GM18526 (cell line): ENCODE data around the gene PRRC2C.

Experiments
- POLR2A ChIP-seq: IDR thresholded peaks from 3 replicates; pipeline ENCODE4 v1.6.1; 2011; ENCODE audit not compliant: insufficient read length; ENCODE audit errors: extremely low read depth

PRRC2C gene

DNA sequence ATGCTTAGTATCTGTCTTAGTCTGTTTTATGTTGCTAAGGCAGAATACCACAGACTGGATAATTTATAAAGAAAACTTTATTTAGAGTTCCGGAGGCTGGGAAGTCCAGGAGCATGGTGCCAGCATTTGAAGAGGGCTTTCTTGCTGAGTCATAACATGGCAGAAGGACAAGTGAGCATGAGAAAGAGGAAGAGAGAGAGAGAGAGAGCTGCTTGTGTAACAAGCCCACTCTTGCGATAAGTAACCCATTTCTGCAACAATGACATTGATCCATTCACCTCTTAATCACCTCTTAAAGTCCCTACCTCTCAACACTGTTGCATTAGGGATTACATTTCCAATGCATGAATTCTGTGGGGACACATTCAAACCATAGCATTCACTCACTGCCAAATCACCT is 125.1 kb downstream of the PRRC2C start:
- no peak for TF ChIP-seq POLR2A

DNA sequence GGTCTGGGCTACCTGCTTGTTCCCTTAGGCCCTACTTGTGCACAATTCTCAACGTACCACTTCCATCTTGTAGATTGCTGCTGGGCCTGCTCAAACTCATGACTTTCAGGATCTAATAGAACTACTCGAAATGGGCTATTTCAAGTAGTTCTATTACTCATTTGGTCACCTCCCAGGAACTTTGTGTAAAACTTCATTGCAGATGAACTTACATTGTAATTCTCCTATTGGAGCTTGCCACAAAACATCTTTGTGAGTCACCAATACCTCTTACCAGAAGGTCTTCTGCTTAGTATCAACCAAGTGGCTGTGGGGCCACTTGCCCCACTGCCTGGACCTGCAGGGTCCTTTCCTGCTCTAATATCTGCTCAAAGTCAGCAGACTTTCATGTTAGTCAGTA is 126.0 kb downstream of the PRRC2C start:
- TF ChIP-seq POLR2A, result no peak

DNA sequence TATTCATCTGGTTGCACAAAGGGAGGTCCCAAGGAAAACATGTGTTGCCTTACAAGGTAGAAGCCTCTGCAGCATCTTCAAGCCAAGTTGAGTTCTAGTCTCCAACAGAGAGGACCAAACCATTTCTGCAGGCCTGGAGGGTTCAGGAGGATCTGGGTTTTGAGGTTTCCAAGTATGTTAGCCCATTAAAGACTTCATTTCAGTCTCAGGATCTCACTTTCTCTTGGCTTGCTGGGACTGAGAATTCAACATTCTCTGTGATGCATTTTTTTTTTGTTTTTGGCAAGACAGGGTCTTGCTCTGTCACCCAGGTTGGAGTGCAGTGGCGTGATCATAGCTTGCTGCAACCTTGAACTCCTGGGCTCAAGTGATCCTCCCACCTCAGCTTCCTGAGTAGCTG is 128.0 kb downstream of the PRRC2C start:
- no peak for TF ChIP-seq POLR2A

DNA sequence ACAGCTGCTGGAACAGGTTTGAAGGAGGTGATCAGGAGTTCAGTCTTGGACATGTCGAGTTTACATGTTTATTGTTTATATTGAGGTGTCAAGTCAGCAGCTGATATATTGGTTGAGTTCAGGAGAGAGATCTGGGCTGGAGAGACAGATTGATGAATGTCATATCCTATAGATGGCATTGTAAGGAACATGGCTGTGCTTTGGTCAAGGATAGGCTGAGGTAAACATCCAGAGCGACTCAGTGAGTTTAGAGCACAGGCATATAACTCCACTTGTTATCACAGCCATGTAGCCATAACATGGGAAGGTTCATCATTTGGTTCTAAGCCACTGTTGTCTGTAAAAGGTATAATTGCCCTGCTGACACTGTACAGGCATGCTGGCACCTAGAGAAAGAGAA is 131.3 kb downstream of the PRRC2C start:
- TF ChIP-seq POLR2A, result no peak

DNA sequence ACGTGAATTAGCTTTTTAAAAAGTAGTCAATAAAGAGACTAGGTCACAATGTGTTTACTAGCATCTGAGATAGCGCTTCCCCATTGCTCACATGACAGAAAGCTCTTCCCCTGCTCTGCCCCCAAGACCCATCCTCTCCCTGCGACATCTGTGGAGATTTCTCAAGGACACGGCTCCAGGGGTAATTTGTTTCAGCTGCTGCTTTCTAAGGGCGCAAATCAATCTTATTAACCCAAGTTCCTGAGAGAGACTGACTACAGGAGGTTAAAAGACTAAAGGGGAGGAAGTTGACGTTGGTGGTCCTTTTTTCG is 136.8 kb downstream of the PRRC2C start, which contains the start of gene MYOCOS:
TSS of gene MYOCOS (plus strand) at position 92 of the 311 bp plus-strand sequence. CDS start 1,641 bp downstream, outside the sequence.
- TF ChIP-seq POLR2A, result no peak

DNA sequence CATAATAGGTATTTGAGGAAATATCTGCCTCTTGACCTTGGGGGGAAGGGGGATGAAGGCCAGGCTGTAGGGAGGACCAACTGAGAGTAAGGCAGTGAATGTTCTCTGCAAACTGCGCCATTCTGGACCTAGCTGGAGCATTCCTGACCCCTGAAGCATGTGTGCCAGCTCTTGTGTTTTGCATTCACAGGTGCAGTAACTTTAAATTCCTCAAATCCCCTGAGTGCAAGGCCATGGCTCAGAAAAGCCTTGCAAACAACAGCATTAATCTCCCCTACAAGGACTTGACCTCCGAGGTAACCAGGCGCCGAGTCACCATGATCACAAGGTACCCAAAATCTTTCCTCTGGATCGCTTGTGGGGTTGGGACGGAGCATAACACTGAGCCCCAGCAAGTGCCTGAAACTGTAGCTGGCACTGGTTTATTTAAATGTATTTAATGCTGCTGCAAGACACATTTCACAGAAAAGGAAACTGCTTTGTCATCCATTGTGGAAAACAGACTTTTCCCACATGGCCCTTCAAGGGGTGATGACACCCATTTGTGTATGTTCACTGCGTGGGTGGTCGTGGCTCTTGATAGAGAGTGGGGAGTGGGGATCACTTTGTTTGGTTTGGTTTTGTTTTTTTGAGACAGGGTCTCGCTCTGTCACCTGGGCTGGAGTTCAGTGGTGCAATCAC is 138.5 kb downstream of the PRRC2C start:
- TF ChIP-seq POLR2A, result no peak

DNA sequence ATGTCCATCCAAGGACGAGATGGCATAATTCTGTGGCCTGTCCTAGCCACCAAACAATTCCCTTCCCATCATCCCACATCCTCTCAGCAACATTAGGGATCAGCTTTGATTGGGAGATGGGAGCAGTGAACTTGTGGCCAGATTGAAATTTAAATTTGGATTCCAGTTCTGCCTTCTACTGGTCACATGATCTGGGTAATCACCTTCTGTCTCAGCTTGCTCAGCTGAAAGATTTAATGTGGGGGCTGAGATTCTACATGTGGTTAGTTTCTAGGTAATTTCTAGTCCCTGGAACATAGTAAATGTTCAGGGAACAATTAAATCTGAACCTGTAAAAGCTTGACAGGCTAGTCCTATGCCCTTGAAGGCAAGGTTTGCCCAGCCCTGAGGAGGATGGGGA is 139.9 kb downstream of the PRRC2C start:
- TF ChIP-seq POLR2A, result no peak

DNA sequence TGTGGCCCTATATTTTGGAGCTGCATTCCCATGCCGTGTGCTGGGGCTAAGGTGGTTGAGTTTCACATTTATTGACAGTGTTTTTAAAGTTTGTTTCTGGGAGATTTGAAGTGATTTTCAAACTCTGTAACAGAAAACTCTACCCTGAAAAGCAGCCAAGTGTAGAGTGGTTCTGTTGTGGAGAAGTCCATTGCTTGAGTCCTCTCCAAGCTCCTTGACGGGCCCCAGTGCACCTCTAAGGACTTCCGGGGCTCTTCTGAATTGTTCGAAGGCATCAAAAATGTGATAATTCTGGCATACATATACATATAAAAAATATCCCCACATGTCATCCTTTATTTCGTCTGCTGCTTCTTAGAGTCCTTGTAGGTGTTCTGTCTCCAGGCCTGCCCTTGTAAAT is 141.7 kb downstream of the PRRC2C start:
- TF ChIP-seq POLR2A, result no peak

DNA sequence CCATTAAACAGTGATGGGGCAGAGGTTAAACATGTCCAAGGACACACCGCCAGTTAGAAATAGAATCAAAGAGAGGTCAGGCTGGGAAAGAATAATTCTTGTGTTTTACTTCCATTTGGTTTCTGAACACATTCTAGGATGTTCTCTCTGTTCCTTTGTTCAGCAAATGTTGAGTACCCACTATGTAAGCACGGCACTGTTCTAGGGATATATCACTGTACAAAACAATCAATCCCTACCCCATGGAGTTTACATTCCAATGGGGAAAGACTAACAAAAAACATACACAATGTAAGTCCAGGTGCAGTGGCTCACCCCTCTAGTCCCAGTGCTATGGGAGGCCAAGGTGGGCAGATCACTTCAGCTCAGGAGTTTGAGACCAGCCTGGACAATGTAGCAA is 142.9 kb downstream of the PRRC2C start:
- TF ChIP-seq POLR2A, result no peak

DNA sequence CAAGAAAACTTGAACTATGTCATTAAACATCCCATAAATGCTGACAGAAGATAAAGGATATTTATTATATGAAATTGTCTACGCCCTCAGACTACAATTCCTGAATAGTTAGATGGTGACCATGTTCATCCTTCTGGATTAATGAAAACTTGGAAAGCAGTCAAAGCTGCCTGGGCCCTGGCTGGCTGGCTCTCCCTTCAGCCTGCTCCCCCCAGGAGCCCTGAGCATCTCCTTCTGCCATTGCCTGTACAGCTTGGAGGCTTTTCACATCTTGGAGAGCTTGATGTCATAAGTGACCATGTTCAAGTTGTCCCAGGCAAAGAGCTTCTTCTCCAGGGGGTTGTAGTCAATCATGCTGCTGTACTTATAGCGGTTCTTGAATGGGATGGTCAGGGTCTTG is 150.3 kb downstream of the PRRC2C start:
- no peak for TF ChIP-seq POLR2A

DNA sequence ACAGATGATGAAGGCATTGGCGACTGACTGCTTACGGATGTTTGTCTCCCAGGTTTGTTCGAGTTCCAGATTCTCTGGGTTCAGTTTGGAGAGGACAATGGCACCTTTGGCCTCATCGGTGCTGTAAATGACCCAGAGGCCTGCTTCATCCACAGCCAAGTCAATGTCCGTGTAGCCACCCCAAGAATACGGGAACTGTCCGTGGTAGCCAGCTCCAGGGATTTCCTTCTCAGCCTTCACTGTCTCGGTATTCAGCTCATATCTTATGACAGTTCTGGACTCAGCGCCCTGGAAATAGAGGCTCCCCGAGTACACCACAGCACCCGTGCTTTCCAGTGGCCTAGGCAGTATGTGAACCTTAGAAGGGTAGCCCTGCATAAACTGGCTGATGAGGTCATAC is 150.8 kb downstream of the PRRC2C start:
- TF ChIP-seq POLR2A, result no peak

DNA sequence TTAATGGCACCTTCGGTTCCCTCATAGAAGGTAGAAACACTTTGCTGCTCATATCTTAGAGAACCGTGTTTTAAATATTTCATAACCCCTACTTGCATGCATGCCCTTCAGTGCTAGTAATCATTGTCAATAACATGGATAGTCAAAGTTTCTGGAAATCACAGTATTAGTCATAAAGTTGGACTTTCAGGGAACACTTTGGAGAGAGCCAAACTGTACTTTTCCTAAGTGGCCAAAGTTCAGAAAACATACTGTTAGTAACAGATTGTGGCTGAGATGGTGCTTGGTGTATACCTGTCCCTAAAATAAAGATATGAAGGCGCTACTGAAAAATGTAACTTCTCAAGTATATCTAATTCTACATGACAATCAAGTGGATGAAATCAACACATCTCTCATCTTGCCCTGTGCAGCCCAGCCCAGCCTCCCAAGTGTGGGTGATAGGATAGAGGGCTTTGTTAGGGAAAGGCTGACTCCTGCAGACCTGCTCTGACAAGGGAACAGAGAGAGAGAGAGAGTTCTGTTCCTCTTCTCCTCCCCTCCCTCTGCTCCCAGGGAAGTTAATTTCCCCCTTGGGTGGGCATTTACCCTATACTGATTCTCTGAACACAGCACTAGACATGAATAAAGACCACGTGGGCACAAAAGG is 152.7 kb downstream of the PRRC2C start:
- no peak for TF ChIP-seq POLR2A

DNA sequence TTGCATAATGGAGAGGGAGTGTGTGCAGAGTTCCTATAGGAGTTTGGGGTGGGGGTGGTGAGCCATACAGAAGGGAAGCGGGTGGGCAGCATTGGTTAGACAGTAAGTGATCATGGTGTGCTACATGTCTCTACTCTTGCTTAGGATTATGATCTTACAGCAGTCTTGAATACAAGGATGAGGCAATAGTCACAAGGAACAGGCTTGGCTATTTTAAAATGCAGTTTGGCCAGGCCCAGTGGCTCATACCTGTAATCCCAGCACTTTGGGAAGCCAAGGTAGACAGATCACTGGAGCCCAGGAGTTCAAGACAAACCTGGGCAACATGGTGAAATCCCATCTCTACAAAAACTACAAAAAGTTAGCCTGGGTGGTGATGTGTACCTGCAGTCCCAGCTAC is 154.9 kb downstream of the PRRC2C start:
- TF ChIP-seq POLR2A, result no peak

DNA sequence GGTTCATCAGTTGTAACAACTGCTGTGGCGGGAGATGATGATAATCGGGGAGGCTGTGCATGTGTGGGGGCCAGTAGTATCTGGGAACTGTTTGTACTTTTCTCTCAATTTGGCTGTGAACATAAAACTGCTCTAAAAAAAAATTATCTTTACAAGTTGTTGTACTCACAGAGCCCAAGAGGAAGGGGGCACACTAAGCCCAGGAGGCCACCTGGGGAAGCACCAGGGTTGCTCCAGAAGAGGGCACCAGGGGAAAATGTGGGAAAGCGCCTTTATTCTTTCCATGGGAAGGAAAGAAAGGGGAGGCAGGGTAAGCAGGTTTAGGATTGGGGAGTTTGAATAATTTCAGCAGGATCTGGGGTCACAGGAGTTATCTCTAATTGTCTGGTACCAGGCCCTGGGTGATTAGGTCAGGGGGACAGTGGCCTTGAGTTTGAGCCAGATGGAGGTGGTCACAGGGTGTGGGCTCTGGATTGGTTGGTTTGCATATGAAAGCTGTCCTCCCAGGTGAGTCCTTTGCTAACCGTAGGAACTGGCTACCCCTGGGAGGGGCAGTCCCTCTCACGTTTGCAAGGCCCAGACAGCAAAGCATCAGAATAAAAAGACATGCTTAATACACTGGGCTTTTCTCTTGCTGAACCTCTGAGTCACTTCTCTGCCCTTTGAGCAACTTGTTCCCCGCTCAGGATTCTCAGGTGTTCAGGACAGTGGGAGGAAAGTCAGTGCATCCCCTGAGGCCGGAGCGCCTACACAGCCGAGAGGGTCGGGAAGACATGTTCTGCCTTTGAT is 155.9 kb downstream of the PRRC2C start:
- TF ChIP-seq POLR2A, result no peak

DNA sequence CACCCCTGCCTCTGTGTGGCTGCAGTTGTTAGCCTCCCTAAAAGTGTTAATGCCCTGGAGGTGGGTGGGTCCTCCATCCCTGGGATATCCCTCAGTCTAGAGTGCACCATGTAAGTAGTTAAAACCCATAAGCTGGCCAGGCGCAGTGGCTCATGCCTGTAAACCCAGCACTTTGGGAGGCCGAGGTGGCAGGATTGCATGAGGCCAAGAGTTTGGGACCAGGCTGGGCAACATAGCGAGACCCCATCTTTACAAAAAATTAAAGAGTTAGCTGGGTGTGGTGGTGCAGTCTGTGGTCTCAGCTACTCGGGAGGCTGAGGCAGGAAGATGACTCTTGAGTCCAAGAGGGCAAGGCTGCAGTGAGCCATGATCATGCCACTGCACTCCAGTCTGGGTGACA is 156.9 kb downstream of the PRRC2C start:
- TF ChIP-seq POLR2A, result no peak
